ENCODE measurements around the gene UNC79.

The UNC79 gene

GRCh38 chr14:93543766-93544165 lies 113.0 kb downstream of the UNC79 start:
- FAIRE-seq (no peak), DNase-seq (ENCODE audit: insufficient read length, low spot score) (peak; percentile 24)

DNA sequence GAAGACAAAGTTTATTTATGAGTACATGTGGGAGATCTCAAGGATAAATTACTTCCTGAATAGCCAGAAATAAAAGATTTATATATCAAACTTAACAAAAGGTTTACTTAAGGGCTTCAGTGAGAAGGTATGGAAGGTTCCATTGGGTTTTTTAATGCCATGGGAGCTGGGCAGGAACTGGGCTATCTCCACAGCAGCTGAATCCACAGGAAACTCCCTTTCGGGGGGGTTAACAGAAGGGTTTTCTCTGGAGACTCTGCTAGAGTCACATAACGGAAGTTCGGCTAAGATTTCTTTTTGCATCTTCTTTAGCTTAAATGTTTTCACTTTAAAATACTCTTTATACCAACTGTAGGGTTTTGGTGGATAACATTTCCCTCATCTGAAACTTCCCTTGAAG lies 113.5 kb downstream of the UNC79 start:
- no peak for FAIRE-seq
- no peak for DNase-seq (ENCODE audit: insufficient read length, low spot score)

GRCh38 chr14:93546642-93547041 lies 115.9 kb downstream of the UNC79 start:
- no peak for DNase-seq (ENCODE audit: insufficient read length, low spot score)
- no peak for FAIRE-seq

GRCh38 chr14:93548102-93548843 lies 117.5 kb downstream of the UNC79 start:
- FAIRE-seq (no peak), DNase-seq (ENCODE audit: insufficient read length, low spot score) (no peak)

- no peak for FAIRE-seq
- no peak for DNase-seq (ENCODE audit: insufficient read length, low spot score)
Observed at GRCh38 chr14:93549595-93549994, 118.9 kb downstream of the UNC79 start.

GRCh38 chr14:93564918-93565317 lies 134.2 kb downstream of the UNC79 start:
- no peak for FAIRE-seq
- DNase-seq (ENCODE audit: insufficient read length, low spot score), result no peak

DNA sequence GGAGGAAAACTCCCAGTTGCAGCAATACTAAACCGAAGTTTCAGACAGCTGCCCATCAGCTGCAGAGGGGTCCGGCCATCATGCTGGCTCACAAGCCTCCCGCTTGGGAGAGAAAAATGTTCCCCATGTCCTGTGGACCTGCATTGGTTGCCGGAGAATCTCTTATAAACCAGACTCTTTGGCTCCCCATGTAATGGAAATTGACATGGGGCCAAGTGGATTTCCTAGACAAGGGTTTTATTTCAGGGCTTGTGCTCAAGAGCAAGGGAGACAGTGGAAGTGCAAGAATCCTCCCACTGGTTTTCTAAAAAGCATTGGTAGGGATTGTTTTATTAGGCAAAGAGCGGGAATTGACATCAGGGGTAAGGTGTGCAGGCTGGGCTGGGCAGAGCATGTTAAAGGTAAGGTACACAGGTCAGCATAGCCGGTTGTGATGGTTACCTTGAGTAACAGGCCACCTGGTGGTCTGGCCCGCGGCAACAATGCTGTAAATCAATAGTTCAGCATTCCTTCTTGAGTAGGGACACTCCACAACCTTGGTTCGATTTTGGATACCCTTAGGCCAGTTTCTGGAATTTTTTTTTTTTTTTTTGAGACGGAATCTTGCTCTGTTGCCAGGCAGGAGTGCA lies 135.4 kb downstream of the UNC79 start:
- no peak for FAIRE-seq
- DNase-seq (ENCODE audit: insufficient read length, low spot score), result no peak

GRCh38 chr14:93571275-93571674 lies 140.5 kb downstream of the UNC79 start:
- FAIRE-seq, result no peak

GRCh38 chr14:93579178-93579577 lies 148.4 kb downstream of the UNC79 start:
- DNase-seq (ENCODE audit: insufficient read length, low spot score) (no peak), FAIRE-seq (no peak)

More at GRCh38 chr14:93571275-93571674, 140.5 kb downstream of the UNC79 start:
- DNase-seq (ENCODE audit: insufficient read length, low spot score), result no peak

DNA sequence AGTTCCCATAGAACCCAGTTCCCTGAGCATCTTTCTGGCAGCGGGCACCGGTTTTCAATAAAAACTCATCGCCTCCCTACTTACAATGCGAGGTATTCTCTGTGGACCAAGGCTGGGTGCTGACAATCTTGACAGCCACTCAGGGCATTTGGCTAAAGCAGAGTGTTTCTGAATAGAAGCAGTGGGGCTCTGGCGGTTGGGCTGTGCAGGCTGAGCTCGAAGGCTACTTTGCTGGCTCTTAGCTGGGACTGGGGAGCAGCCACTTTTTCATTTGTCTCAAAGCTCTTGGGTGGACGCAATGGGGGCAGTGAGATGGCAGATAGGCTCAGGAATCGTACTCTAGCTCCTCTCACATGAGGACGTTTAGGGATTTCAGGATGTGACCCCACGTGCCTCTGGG lies 151.8 kb downstream of the UNC79 start:
- DNase-seq (ENCODE audit: insufficient read length, low spot score), result no peak
- FAIRE-seq, result no peak

- no peak for FAIRE-seq
- DNase-seq (ENCODE audit: insufficient read length, low spot score), result no peak
Observed at GRCh38 chr14:93587330-93587729, 156.6 kb downstream of the UNC79 start.

- FAIRE-seq, result no peak
Observed at GRCh38 chr14:93591506-93591905, 160.8 kb downstream of the UNC79 start.

GRCh38 chr14:93592786-93593185 lies 162.0 kb downstream of the UNC79 start:
- DNase-seq (ENCODE audit: insufficient read length, low spot score), result no peak
- no peak for FAIRE-seq

More at GRCh38 chr14:93591506-93591905, 160.8 kb downstream of the UNC79 start:
- DNase-seq (ENCODE audit: insufficient read length, low spot score), result no peak

DNA sequence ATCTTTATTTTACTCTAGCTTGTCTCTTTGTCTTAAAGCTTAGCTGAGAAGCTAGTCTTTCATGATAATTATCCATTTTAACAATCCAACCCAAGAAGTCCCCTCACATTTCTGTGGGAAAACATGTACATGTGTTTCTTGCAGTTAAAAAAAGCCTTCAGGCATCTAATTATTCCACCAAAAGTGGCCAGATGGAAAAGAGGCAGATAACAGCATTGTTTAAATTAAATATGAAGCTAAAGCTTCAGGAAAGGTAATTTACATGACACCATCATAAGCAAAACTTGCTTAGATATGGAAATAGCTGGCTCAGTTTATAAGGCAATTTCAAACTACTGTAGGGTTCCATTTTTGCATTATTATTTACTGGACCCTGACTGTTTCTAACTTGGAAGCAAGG lies 175.4 kb downstream of the UNC79 start:
- DNase-seq (ENCODE audit: insufficient read length, low spot score) (no peak), FAIRE-seq (no peak)

DNA sequence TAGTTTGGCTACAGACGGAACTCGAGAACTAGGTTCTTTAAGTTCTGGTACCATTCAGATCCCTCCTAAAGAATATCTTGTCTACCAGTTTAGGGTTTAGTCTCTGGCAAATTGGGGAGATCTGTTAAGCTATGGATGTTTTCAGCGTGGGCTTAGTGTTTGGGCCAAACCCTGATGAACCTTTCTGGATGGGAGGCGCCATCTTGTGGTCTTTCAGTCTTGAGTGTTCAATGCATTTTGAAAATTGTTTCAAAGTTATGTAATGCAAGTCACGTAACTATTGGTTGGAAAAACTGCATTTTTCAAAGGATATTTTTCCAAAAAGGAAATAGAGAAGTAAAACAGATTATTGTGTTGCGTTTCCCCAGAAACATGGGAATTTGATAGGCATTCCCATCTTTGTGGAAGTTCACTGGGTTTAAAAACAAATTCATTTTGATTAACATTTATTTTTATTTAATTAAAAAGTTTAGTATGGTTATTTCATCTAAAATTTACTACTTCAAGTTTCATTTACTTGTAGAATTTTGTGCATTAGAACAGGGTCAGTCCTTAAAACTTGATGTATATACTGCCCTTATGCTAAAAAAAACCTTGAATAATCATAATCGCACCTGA lies 188.5 kb downstream of the UNC79 start:
- DNase-seq (ENCODE audit: insufficient read length, low spot score) (peak; percentile 27), FAIRE-seq (no peak)

- FAIRE-seq (no peak), DNase-seq (ENCODE audit: insufficient read length, low spot score) (no peak)
Observed at GRCh38 chr14:93628048-93628447, 197.3 kb downstream of the UNC79 start.

DNA sequence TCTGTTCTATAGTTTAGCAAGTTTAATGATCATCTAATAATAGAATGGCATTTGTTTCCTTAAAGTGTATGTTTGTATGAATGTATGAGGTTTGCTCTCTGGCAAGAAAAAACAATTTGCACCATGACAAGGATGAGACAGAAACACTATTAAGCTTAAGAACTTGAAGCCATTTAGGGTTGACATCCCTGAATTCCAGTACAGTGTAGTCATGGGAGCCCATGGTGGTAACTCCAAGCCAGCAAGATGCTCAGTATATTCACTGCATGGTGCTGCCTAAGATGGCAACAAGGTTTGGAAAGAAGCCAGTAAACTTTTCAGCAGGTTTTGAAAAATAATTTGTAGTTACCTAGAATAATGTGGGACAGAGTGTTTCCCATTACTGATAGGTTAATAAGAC lies 198.9 kb downstream of the UNC79 start:
- FAIRE-seq (no peak), DNase-seq (ENCODE audit: insufficient read length, low spot score) (no peak)

DNA sequence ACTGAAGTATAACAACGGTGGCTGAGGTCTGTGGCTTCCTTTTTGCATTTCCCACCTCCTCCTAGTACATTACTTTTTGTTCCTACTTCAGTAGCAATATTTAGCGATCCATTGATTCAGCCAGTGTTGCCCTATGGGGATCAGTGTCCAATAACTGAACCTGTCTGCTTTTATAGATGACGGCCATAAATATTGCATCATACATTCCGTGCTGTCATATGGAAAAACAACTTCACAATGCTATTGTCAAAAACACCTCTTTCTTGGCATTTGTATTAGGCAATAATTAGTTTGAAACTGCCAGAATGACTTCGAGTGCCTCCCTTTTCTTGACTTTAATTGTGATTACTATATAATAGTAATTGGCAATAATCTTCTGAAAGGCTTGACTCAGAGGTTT lies 208.1 kb downstream of the UNC79 start:
- no peak for FAIRE-seq
- no peak for DNase-seq (ENCODE audit: insufficient read length, low spot score)

- FAIRE-seq (no peak), DNase-seq (ENCODE audit: insufficient read length, low spot score) (no peak)
Observed at GRCh38 chr14:93643127-93643526, 212.4 kb downstream of the UNC79 start.

GRCh38 chr14:93643676-93644075 lies 212.9 kb downstream of the UNC79 start:
- FAIRE-seq (no peak), DNase-seq (ENCODE audit: insufficient read length, low spot score) (no peak)

- DNase-seq (ENCODE audit: insufficient read length, low spot score), result no peak
- no peak for FAIRE-seq
Observed at GRCh38 chr14:93645200-93645599, 214.5 kb downstream of the UNC79 start.

All from HTR-8/SVneo (cell line).